ENCODE measurements around the gene SUCLG2.

SUCLG2 gene

GRCh38 chr3:67437789-67438188 is 216.6 kb downstream of the SUCLG2 start:
- Histone ChIP-seq H3K9me3 (ENCODE audit: control insufficient read depth, insufficient read depth, low read length) (no peaks in the 10 kb centered on the region), H3K9ac (ENCODE audit: low read depth, low read length) (no peak overlapping the region), H3K36me3 (ENCODE audit: insufficient read depth, low read length) (no peaks in the 10 kb centered on the region), H3K4me1 (ENCODE audit: insufficient read depth, low read length) (no peaks in the 10 kb centered on the region)

- Histone ChIP-seq H3K9me3 (ENCODE audit: control insufficient read depth, insufficient read depth, low read length) (no peaks in the 10 kb centered on the region), H3K9ac (ENCODE audit: low read depth, low read length) (no peak overlapping the region), H3K4me1 (ENCODE audit: insufficient read depth, low read length) (no peaks in the 10 kb centered on the region), H3K36me3 (ENCODE audit: insufficient read depth, low read length) (no peaks in the 10 kb centered on the region)
These were observed 217.3 kb downstream of the SUCLG2 start for GRCh38 chr3:67437090-67437489.

GRCh38 chr3:67433109-67433508 is 221.3 kb downstream of the SUCLG2 start:
- Histone ChIP-seq H3K4me1 (ENCODE audit: insufficient read depth, low read length) (no peaks in the 10 kb centered on the region), H3K9me3 (ENCODE audit: control insufficient read depth, insufficient read depth, low read length) (no peaks in the 10 kb centered on the region), H3K36me3 (ENCODE audit: insufficient read depth, low read length) (no peaks in the 10 kb centered on the region), H3K9ac (ENCODE audit: low read depth, low read length) (no peak overlapping the region)

- no peak overlapping the region for H3K9ac ChIP-seq (ENCODE audit: low read depth, low read length)
- H3K36me3 ChIP-seq (ENCODE audit: insufficient read depth, low read length), result no peaks in the 10 kb centered on the region
- no peaks in the 10 kb centered on the region for H3K4me1 ChIP-seq (ENCODE audit: insufficient read depth, low read length)
- no peaks in the 10 kb centered on the region for H3K9me3 ChIP-seq (ENCODE audit: control insufficient read depth, insufficient read depth, low read length)
These were observed 222.5 kb downstream of the SUCLG2 start for GRCh38 chr3:67431887-67432286.

- no peaks in the 10 kb centered on the region for H3K4me1 ChIP-seq (ENCODE audit: insufficient read depth, low read length)
- H3K36me3 ChIP-seq (ENCODE audit: insufficient read depth, low read length), result no peaks in the 10 kb centered on the region
- no peaks in the 10 kb centered on the region; the same call in 1 of the 2 replicates for H3K9me3 ChIP-seq (ENCODE audit: control insufficient read depth, insufficient read depth, low read length)
- no peak overlapping the region for H3K9ac ChIP-seq (ENCODE audit: low read depth, low read length)
These were observed 230.7 kb downstream of the SUCLG2 start for GRCh38 chr3:67423722-67424121.

- Histone ChIP-seq H3K9me3 (ENCODE audit: control insufficient read depth, insufficient read depth, low read length) (no peaks in the 10 kb centered on the region; the same call in 1 of the 2 replicates), H3K9ac (ENCODE audit: low read depth, low read length) (no peak overlapping the region), H3K36me3 (ENCODE audit: insufficient read depth, low read length) (no peaks in the 10 kb centered on the region), H3K4me1 (ENCODE audit: insufficient read depth, low read length) (no peaks in the 10 kb centered on the region)
These were observed 232.5 kb downstream of the SUCLG2 start for GRCh38 chr3:67421912-67422311.

- Histone ChIP-seq H3K9me3 (ENCODE audit: control insufficient read depth, insufficient read depth, low read length) (no peaks in the 10 kb centered on the region; the same call in 1 of the 2 replicates), H3K36me3 (ENCODE audit: insufficient read depth, low read length) (no peaks in the 10 kb centered on the region), H3K4me1 (ENCODE audit: insufficient read depth, low read length) (no peaks in the 10 kb centered on the region), H3K9ac (ENCODE audit: low read depth, low read length) (no peak overlapping the region)
These were observed 234.6 kb downstream of the SUCLG2 start for GRCh38 chr3:67419779-67420178.

- Histone ChIP-seq H3K36me3 (ENCODE audit: insufficient read depth, low read length) (no peaks in the 10 kb centered on the region), H3K9me3 (ENCODE audit: control insufficient read depth, insufficient read depth, low read length) (no peaks in the 10 kb centered on the region; the same call in 1 of the 2 replicates), H3K4me1 (ENCODE audit: insufficient read depth, low read length) (no peaks in the 10 kb centered on the region), H3K9ac (ENCODE audit: low read depth, low read length) (no peak overlapping the region)
These were observed 235.2 kb downstream of the SUCLG2 start for GRCh38 chr3:67419218-67419529.

GRCh38 chr3:67418426-67419217 is 235.8 kb downstream of the SUCLG2 start:
- Histone ChIP-seq H3K36me3 (ENCODE audit: insufficient read depth, low read length) (no peaks in the 10 kb centered on the region), H3K9me3 (ENCODE audit: control insufficient read depth, insufficient read depth, low read length) (no peaks in the 10 kb centered on the region; the same call in 1 of the 2 replicates), H3K9ac (ENCODE audit: low read depth, low read length) (no peak overlapping the region), H3K4me1 (ENCODE audit: insufficient read depth, low read length) (no peaks in the 10 kb centered on the region)

GRCh38 chr3:67416703-67417102 is 237.7 kb downstream of the SUCLG2 start:
- Histone ChIP-seq H3K9me3 (ENCODE audit: control insufficient read depth, insufficient read depth, low read length) (no peaks in the 10 kb centered on the region; the same call in 1 of the 2 replicates), H3K4me1 (ENCODE audit: insufficient read depth, low read length) (no peaks in the 10 kb centered on the region), H3K9ac (ENCODE audit: low read depth, low read length) (no peak overlapping the region), H3K36me3 (ENCODE audit: insufficient read depth, low read length) (no peaks in the 10 kb centered on the region)

- H3K9ac ChIP-seq (ENCODE audit: low read depth, low read length), result no peak overlapping the region
These were observed 238.9 kb downstream of the SUCLG2 start for GRCh38 chr3:67415511-67415910.

GRCh38 chr3:67414740-67415139 is 239.7 kb downstream of the SUCLG2 start:
- H3K9me3 ChIP-seq (ENCODE audit: control insufficient read depth, insufficient read depth, low read length), result no peaks in the 10 kb centered on the region; the same call in 1 of the 2 replicates
- no peaks in the 10 kb centered on the region for H3K4me1 ChIP-seq (ENCODE audit: insufficient read depth, low read length)
- no peak overlapping the region for H3K9ac ChIP-seq (ENCODE audit: low read depth, low read length)
- H3K36me3 ChIP-seq (ENCODE audit: insufficient read depth, low read length), result no peaks in the 10 kb centered on the region

More at GRCh38 chr3:67415511-67415910, 238.9 kb downstream of the SUCLG2 start:
- H3K4me1 ChIP-seq (ENCODE audit: insufficient read depth, low read length), result no peaks in the 10 kb centered on the region
- H3K9me3 ChIP-seq (ENCODE audit: control insufficient read depth, insufficient read depth, low read length), result no peaks in the 10 kb centered on the region; the same call in 1 of the 2 replicates
- no peaks in the 10 kb centered on the region for H3K36me3 ChIP-seq (ENCODE audit: insufficient read depth, low read length)

- H3K9me3 ChIP-seq (ENCODE audit: control insufficient read depth, insufficient read depth, low read length), result no peaks in the 10 kb centered on the region
- no peaks in the 10 kb centered on the region for H3K36me3 ChIP-seq (ENCODE audit: insufficient read depth, low read length)
- no peaks in the 10 kb centered on the region; the same call in 1 of the 2 replicates for H3K4me1 ChIP-seq (ENCODE audit: insufficient read depth, low read length)
- no peak overlapping the region for H3K9ac ChIP-seq (ENCODE audit: low read depth, low read length)
These were observed 249.2 kb downstream of the SUCLG2 start for GRCh38 chr3:67405193-67405592.

GRCh38 chr3:67402873-67403272 is 251.5 kb downstream of the SUCLG2 start:
- Histone ChIP-seq H3K9me3 (ENCODE audit: control insufficient read depth, insufficient read depth, low read length) (no peaks in the 10 kb centered on the region), H3K9ac (ENCODE audit: low read depth, low read length) (no peak overlapping the region), H3K36me3 (ENCODE audit: insufficient read depth, low read length) (no peaks in the 10 kb centered on the region), H3K4me1 (ENCODE audit: insufficient read depth, low read length) (no peaks in the 10 kb centered on the region; the same call in 1 of the 2 replicates)

- H3K4me1 ChIP-seq (ENCODE audit: insufficient read depth, low read length), result no peaks in the 10 kb centered on the region; the same call in 1 of the 2 replicates
- H3K9me3 ChIP-seq (ENCODE audit: control insufficient read depth, insufficient read depth, low read length), result no peaks in the 10 kb centered on the region
- H3K9ac ChIP-seq (ENCODE audit: low read depth, low read length), result no peak overlapping the region
- no peaks in the 10 kb centered on the region for H3K36me3 ChIP-seq (ENCODE audit: insufficient read depth, low read length)
These were observed 252.5 kb downstream of the SUCLG2 start for GRCh38 chr3:67401921-67402320.

Measured in ES-I3 (cell line).